ENCODE measurements around the gene NUP188.
"Not testable (repeated sequence)": the region's sequence is repeated elsewhere in the genome, so short reads cannot be mapped to it uniquely, and the experiment has no call there.

The NUP188 gene

DNA sequence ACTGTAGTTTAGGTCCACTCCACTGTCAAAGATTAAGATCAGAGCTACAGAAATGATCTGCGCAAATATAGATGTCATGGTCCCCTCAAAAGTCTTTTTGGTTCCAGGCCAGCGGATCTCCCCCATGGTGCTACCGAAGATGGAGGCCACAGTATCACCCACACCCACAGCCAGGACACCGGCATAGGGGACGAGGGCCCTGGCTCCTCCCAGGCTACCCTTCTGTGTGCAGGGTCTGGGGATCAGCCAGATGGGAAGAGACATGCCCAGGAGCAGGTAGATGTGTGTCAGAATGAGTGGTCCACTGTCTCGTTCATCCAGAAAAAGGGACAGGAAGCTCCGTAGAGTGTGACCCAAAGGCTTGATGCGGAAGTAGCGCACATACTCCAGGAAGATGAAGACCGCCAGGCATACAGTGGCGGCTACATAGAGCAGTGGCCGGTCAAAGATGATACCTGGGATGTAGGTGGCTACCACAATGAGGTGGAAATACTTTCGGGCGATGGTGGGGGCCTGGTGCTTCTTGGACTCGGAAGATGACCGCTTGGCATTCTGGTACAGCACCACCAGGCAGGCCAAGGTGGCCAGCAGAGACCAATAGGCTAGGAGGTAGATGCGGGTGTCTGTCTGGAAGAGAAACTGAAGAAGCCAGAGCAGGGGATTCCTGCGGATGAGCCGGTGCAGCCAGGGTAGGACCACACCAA lies 1.5 kb upstream of the NUP188 start:
- no peak for DNase-seq (ENCODE audit: low spot score)

DNA sequence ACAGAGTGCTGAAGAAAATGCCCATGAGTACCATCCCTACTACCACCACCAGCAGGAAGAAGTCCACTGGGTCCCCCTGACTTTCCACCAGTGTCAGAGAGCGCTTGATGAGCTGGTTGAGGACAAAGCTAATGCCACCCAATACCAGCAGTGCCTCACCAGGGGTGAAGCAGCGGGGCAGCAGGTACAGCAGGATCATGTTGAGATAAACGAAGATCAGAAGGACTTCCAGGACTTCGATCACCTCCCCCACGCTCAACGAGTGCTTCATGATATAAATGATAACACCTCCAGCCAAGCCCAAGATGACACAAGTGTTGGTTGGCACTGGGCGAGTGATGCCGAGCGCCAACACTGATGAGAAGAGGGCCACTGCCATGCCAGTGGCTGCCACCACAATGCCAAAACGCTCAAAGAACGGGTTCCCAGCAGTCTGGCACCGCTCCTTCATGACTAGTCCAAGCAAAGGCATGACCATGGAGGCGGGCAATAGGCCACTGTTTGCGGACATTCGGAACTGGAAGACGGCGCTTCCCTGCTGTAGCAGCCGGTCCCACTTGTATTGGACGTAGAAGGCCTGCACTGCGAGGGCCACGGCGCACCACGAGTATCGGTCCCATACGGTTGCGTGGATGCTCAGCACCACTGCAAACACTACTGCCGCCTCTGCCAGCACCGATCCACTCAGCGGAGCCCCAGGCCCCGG lies 775 bp upstream of the NUP188 start:
- DNase-seq (ENCODE audit: low spot score), result peak; percentile 65

DNA sequence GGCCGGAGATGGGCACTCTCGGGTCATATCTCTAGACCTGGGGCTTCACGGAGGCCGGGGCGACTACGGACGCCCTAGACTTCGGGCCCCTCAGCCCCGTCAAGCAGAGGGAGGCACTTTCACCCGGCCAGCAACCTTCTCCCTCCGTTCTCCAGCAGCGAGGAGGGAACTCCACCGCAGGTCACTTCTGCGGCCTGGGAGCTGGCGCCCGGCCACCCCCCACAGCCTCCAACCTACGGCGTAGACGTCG lies 297 bp upstream of the NUP188 start:
- DNase-seq (ENCODE audit: low spot score), result no peak

DNA sequence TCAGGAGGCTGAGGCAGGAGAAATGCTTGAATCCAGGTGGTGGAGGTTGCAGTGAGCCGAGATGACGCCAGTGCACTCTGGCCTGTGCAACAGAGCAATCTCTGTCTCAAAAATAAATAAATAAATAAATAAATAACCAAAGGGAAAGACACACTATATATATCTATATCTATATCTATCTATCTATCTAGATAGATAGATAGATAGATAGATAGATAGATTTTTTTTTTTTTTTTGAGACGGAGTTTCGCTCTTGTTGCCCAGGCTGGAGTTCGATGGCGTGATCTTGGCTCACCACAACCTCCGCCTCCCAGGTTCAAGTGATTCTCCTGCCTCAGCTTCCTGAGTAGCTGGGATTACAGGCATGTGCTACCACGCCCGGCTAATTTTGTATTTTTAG lies 13.9 kb downstream of the NUP188 start:
- DNase-seq (ENCODE audit: low spot score), result not testable (repeated sequence)

DNA sequence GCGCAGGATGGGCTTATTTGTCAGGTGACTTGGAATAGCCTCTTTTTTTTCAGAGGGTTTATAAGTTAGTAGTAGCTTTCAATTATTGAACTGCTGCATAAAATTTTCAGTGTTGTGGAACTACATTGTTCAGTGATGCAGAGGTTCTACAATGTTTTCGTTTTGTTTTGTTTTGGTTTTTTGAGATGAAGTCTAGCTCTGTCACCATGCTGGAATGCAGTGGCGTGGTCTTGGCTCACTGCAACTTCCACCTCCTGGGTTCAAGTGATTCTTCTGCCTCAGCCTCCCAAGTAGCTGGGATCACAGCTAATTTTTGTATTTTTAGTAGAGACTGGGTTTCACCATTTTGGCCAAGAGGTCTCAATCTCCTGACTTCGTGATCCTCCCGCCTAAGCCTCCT lies 22.0 kb downstream of the NUP188 start:
- no peak for DNase-seq (ENCODE audit: low spot score)

DNA sequence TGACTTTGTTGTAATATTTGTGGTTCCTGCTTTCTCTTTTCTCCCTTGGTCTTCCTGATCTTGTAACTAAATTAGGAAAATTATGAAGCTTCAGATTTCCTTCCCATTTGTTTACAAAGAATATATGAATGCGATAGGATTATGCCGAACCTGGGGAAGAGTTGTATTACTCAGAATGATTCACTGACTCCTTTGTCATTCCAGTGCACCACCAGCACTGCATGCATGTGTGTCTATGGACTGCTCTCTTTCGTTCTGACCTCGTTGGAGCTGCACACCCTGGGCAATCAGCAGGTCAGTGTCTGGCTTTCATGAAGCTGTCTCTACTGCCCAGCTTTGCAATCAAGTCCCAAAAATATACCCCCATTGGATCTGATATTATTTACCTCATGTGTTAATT lies 25.5 kb downstream of the NUP188 start:
- peak; percentile 76 for DNase-seq (ENCODE audit: low spot score)

DNA sequence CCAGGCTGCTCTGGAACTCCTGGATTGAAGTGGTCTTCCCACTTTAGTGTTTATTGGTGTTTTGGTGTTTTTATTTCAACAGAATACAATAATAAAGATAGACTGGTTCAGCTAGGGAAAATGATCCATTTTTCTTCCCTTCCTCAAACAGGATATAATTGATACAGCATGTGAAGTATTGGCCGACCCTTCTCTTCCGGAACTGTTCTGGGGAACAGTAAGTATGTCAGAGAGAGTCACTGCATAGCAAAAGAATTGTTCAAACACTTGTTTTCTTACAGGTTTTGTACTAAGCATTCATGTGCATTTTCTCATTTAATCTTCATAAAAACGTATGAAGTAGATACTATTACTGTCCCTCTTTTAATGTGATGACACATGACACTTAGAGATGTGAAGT lies 31.6 kb downstream of the NUP188 start:
- no peak for DNase-seq (ENCODE audit: low spot score)

DNA sequence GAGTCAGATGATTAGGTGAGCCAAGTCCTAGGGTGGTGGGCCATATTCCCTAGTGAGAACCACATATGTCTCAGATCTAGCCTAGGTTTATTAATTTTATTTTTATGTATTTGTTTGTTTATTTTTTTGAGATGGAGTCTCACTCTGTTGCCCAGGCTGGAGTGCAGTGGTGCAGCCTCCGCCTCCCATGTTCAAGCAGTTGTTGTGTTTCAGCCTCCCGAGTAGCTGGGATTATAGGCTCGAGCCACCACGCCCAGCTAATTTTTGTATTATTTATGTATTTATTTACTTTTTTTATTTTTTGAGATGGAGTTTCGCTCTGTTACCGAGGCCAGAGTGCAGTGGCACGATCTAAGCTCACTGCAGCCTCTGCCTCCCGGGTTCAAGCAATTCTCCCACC lies 36.0 kb downstream of the NUP188 start:
- no peak for DNase-seq (ENCODE audit: low spot score)

DNA sequence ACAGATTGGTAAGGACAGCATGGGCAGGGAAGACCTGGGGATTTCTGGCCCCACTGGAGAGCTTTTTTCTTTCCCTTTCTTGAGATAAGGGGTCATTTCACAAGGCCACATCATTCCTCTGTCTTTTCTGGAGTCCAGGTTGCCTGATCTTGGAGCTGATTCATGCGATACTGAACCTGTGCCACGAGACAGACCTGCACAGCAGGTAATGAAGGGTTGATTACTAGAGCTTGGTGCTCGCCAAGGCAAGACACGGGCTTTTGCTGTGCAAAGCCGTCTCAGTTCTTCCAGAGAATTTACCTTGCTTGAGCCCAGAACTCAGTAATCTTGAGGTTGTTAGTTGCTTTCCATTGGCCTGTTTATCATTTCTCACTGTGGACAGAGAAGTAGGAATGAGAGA lies 39.2 kb downstream of the NUP188 start:
- DNase-seq (ENCODE audit: low spot score), result no peak

DNA sequence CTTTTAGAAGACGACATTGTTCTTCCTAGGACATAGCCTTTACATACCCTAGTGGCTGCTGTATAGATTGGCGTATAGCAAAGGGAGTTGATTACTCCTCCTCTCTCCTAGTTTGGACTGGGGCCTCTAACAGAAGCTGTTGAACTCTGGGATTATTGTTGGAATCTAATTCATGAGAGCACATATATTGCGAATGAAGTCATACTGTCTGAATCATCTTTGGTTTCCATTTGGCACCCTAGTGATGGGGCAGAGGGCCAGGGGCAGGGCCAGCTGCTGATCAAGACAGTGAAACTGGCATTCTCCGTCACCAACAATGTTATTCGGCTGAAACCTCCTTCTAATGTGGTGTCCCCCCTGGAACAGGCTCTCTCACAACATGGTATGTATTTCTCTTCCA lies 40.3 kb downstream of the NUP188 start:
- DNase-seq (ENCODE audit: low spot score), result peak; percentile 87

DNA sequence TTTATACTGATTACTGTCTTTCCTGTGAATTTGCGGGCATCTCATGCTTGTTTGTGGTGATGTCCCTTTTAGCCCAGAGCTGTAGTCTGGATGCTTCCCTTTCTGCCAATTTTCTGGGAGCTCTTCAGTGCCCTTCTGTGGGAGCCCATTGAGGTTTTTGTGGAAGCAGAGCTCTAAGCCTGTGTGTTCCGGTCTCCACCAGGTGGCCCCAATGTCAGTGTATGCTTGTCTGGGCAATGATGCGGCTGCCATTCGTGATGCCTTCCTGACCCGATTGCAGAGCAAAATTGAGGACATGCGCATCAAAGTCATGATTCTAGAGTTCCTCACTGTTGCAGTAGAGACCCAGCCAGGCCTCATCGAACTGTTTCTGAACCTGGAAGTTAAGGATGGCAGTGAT lies 45.5 kb downstream of the NUP188 start:
- DNase-seq (ENCODE audit: low spot score), result no peak

DNA sequence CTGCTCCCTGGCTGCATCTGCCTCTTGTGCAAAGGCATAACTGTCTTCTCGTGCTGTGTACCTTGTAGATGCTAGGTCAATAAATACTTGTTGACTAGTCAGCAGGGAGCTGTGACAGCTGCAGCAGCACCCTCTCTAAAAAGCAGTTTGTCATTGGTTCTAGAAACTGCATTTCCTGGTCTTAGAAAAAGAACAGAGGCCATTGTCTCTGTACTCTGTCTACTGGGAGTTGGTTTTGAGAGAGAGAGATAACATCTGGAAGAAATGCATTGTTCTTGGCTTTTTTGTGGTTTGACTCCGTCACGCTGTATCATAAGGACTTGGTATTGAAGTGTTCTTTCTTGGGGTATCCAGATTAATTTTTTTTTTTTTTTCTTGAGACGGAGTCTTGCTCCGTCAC lies 48.3 kb downstream of the NUP188 start:
- DNase-seq (ENCODE audit: low spot score), result no peak

DNA sequence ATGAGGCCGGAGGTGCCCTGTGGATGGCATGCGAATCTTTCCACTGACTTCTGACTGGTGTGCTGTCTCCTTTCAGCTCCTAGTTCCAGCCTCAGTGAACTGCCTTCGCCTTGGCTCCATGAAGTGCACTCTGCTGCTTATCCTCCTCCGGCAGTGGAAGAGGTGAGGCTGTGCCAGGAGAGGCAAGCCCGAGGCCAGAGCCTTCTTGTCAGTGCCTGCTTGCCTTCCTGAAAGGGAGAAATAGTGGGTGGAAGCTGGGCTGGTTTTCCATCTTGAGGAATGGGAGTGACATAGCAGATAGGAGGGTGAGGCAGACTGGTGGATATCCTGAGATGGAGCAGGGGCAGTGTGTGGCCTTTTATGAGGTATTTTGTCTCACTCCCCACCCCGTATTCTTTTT lies 51.0 kb downstream of the NUP188 start:
- DNase-seq (ENCODE audit: low spot score), result no peak

DNA sequence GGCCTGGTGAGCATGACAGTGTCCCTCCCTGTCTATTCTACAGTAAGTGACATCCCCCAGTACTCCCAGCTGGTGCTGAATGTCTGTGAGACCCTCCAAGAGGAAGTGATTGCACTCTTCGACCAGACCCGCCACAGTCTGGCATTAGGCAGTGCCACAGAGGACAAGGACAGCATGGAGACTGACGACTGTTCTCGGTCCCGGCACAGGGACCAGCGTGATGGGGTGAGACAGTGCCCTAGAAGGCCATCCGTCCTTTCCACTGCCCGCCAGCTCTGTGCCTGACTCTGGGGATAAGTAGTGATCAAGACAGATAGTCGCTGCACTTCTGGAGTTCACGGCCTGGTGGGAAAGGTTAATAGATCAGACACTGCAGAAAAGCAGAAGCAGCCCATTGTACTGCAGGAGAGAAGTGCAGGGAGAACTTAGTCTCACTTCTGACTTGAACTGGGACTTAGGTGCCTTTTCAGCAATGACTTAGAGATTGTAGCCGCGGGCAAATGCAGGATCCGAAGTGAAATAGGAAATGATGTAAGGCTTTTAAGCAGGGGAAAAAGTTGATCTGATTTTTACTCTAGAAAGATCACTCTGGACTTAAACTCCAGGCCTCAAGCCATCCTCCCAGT lies 52.2 kb downstream of the NUP188 start:
- no peak for DNase-seq (ENCODE audit: low spot score)

DNA sequence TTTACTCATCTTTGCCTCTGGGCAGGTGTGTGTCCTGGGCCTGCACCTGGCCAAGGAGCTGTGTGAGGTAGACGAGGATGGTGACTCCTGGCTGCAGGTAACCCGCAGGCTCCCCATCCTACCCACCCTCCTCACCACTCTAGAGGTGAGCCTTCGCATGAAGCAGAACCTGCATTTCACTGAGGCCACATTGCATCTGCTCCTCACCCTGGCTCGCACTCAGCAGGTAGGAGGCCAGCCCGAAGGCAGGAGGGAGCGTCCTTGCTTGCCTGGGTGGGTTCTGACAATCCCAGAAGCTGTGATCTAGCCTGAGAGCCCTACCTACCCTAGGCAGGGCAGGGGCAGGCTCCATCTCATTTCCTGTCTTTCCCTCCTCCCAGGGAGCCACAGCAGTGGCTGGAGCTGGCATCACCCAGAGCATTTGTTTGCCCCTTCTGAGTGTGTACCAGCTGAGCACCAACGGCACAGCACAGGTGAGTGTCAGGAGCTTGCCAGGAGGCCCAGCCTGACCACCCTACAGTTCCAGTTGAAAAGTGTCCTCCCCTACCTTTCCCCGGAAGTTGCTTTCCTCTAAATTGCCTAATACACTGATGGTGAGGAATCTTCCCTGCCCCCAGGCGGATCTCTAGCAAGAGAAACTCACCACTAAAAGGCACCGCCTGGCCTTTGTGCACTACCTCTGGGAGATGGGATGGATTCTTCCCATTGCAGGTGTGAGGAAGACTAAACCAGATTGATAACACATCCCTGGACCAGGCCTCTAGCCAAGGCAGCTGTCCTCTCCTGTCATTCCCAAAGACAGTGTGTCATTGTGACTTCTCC lies 54.2 kb downstream of the NUP188 start:
- DNase-seq (ENCODE audit: low spot score), result no peak

DNA sequence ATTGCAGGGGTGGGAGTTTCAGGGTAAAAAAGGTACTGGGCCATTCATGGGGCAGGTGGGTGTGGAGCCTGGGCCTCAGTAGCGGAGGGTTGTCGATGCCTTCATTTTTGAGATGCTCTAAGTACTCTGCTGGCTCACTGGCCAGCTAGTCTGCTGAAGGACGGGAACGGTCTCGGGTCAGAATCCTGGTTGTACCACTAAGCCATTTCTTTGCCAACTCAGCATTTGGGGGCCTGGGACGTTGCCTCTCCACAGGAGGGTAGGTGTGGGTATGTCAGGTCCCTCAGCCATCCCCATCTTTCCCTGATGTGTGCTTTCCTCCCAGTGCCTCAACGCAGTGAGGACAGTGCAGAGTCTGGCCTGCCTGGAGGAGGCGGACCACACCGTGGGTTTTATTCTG lies 55.5 kb downstream of the NUP188 start:
- no peak for DNase-seq (ENCODE audit: low spot score)

DNA sequence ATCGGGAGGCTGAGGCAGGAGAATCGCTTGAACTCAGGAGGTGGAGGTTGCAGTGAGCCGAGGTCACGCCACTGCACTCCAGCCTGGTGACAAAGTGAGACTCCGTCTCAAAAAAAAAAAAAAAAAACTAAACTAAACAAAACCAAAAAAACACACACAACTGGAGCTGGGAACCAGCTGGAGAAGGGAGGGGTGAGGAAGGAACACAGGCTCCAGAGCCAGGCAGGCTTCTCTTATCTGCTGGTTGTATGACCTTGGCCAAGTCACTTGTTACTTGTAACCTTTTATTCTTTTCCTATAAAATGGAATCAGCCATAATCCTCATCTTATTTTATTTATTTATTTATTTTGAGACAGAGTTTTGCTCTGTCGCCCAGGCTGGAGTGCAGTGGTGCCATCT lies 56.7 kb downstream of the NUP188 start:
- not testable (repeated sequence) for DNase-seq (ENCODE audit: low spot score)

DNA sequence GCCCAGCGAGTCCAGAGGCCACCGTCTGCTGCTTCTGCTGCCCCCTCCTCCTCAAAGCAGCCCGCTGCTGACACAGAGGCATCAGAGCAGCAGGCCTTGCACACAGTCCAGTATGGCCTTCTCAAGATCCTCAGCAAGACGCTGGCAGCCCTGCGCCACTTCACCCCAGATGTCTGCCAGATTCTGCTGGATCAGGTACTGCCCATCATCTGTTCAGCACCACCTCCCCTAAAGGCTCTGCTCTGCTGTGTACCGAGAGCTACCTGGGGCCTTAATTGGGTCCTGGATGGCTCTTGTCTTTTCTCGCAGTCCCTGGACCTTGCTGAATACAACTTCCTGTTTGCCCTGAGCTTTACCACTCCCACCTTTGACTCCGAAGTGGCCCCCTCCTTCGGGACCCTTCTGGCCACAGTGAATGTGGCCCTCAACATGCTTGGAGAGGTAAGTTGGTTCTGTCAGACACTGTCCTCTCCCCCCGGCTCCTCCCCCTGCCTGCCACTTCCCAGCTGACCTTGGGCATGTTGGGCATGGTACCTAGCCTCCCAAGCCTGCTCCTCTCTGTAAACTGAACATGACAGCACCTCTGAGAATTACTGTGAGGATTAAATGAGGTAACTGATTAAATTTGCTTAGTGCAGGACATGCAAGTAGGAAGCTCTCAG lies 58.0 kb downstream of the NUP188 start:
- DNase-seq (ENCODE audit: low spot score), result no peak

DNA sequence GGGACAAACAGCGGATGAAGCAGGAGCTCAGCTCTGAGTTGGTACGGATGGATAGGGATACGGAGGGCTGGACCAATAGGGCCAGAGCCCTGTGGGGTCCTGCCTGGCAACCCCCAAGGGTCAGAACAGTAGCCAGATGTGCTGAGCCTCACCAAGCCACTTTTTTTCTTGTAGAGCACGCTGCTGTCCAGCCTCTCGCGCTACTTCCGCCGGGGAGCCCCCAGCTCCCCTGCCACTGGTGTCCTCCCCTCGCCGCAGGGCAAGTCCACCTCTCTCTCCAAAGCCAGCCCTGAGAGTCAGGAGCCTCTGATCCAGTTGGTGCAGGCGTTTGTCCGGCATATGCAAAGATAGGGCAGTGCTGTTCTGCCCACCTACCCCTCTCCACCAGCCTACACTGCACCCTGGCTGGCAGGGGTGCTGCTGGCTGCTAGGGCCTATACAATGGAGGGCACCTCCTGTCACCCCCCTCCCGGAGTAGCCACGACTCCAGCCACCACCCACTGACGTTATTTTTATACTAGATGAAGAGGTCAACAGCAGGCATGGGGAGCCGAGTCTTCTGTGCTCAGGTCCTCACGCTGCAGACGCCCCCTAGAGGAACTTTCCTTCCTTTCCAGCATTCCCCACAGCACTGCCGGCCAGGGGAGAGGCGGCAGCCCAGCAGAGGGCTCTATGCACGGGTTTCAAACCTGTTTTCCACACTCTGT lies 59.0 kb downstream of the NUP188 start:
- DNase-seq (ENCODE audit: low spot score), result peak; percentile 93

DNA sequence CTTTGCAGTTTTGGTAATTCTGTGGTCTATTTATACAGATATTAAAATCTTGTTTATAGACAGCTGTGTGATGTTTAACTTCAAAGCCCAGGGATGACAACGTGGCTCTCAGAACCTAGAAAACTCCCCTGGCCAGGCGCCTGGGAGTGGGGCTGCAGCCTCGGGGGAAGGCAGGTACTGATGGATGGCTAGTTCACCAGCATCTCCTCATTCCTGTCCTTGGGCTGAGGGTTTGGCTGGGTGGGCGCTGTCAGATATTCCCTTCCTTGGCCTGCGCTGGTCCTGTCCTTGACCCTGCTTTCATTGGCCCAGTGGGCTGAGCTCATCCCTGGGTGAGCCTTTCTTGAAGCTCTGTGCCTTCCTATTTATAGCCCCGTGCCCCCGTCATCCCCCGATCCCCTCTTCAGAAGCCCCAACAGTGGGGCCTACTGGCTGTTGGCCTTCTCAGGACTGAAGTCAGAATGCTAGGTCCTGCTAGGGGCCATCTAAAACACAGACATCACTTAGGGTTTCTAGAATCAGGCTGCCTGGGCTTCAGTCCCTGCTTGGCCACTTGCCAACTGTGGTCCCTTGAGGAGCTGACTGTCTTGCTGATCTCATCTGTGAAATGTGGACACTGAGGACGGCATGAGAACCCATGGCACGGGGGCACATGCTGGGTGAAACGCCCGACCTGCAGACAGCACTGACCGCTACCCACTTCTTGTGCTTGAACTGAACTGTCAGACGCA lies 59.7 kb downstream of the NUP188 start:
- DNase-seq (ENCODE audit: low spot score), result no peak

Measured in AG20443 (cell line).